ENCODE results near the gene CLOCK.
"Not testable (repeated sequence)": the region's sequence is repeated elsewhere in the genome, so short reads cannot be mapped to it uniquely, and the experiment has no call there.

CLOCK gene

GRCh38 chr4:55546756-55547465 lies at the start of gene CLOCK:
TSS of gene CLOCK (minus strand) at chr4:55546909. CDS start at chr4:55482785, 64,124 bp downstream.
- Histone ChIP-seq H3K4me2 (ENCODE audit: low read length) (peak within 1 kb of the TSS; percentile 81), H4K20me1 (ENCODE audit: insufficient read depth, low read length) (peaks cover 20% of the 10 kb centered on the region), H3K4me1 (ENCODE audit: low read length) (peaks cover 29% of the 10 kb centered on the region), H2AFZ (ENCODE audit: low read depth, low read length) (peak within 1 kb of the TSS; percentile 88), H3K4me3 (ENCODE audit: low read length) (peak within 1 kb of the TSS; percentile 90), H3K79me2 (ENCODE audit: low read length) (peaks cover 40% of the 10 kb centered on the region), H3K27ac (ENCODE audit: low read length) (peak within 1 kb of the TSS; percentile 85), H3K27me3 (ENCODE audit: low read depth, low read length) (peaks cover 10% of the 10 kb centered on the region; the same call in 1 of the 2 replicates), H3K9me3 (ENCODE audit: insufficient read depth, low read length) (no peaks in the 10 kb centered on the region), H3K36me3 (replicated peaks; ENCODE audit: low read depth, low read length) (no peaks in the 10 kb centered on the region), H3K9ac (ENCODE audit: low read length) (peak within 1 kb of the TSS; percentile 93)
- TF ChIP-seq CTCF (IDR thresholded peaks at IDR 0.05; ENCODE audit: low read depth, low read length) (peak; percentile 43), EZH2phosphoT487 (IDR thresholded peaks at IDR 0.05; ENCODE audit: low read depth) (no peak)

GRCh38 chr4:55592014-55592413 lies 45.3 kb upstream of the CLOCK start, which contains the start of gene PDCL2:
TSS of gene PDCL2 (minus strand) at chr4:55592245. CDS start at chr4:55592109, 136 bp downstream.
- H3K36me3 ChIP-seq (replicated peaks; ENCODE audit: low read depth, low read length): no peaks in the 10 kb centered on the region
- no peak within 1 kb of the TSS for H3K4me3 ChIP-seq (ENCODE audit: low read length)
- no peak within 1 kb of the TSS for H2AFZ ChIP-seq (ENCODE audit: low read depth, low read length)
- H3K4me1 ChIP-seq (ENCODE audit: low read length): no peaks in the 10 kb centered on the region
- no peaks in the 10 kb centered on the region for H3K27me3 ChIP-seq (ENCODE audit: low read depth, low read length)
- H3K4me2 ChIP-seq (ENCODE audit: low read length): no peak within 1 kb of the TSS
- no peaks in the 10 kb centered on the region for H3K79me2 ChIP-seq (ENCODE audit: low read length)
- TF ChIP-seq EZH2phosphoT487 (IDR thresholded peaks at IDR 0.05; ENCODE audit: low read depth) (no peak), CTCF (IDR thresholded peaks at IDR 0.05; ENCODE audit: low read depth, low read length) (no peak)
- H4K20me1 ChIP-seq (ENCODE audit: insufficient read depth, low read length): no peaks in the 10 kb centered on the region
- H3K9ac ChIP-seq (ENCODE audit: low read length): no peak within 1 kb of the TSS
- H3K9me3 ChIP-seq (ENCODE audit: insufficient read depth, low read length): no peaks in the 10 kb centered on the region
- H3K27ac ChIP-seq (ENCODE audit: low read length): no peak within 1 kb of the TSS

- H3K4me1 ChIP-seq (ENCODE audit: low read length): no peaks in the 10 kb centered on the region
- no peaks in the 10 kb centered on the region for H3K79me2 ChIP-seq (ENCODE audit: low read length)
- H3K27ac ChIP-seq (ENCODE audit: low read length): no peak overlapping the region
- TF ChIP-seq EZH2phosphoT487 (IDR thresholded peaks at IDR 0.05; ENCODE audit: low read depth): no peak
- TF ChIP-seq CTCF (IDR thresholded peaks at IDR 0.05; ENCODE audit: low read depth, low read length): no peak
- H3K4me2 ChIP-seq (ENCODE audit: low read length): no peak overlapping the region
- no peaks in the 10 kb centered on the region for H3K27me3 ChIP-seq (ENCODE audit: low read depth, low read length)
- no peak overlapping the region for H3K4me3 ChIP-seq (ENCODE audit: low read length)
- H3K9me3 ChIP-seq (ENCODE audit: insufficient read depth, low read length): no peaks in the 10 kb centered on the region
- no peak overlapping the region for H3K9ac ChIP-seq (ENCODE audit: low read length)
- H3K36me3 ChIP-seq (replicated peaks; ENCODE audit: low read depth, low read length): no peaks in the 10 kb centered on the region
- no peaks in the 10 kb centered on the region for H4K20me1 ChIP-seq (ENCODE audit: insufficient read depth, low read length)
- H2AFZ ChIP-seq (ENCODE audit: low read depth, low read length): no peak overlapping the region
These were observed 41.5 kb upstream of the CLOCK start for GRCh38 chr4:55588160-55588559.

- not testable (repeated sequence) for H3K9me3 ChIP-seq (ENCODE audit: insufficient read depth, low read length); H3K4me1 ChIP-seq (ENCODE audit: low read length); H4K20me1 ChIP-seq (ENCODE audit: insufficient read depth, low read length); H3K9ac ChIP-seq (ENCODE audit: low read length); H3K27me3 ChIP-seq (ENCODE audit: low read depth, low read length); H3K79me2 ChIP-seq (ENCODE audit: low read length); H3K27ac ChIP-seq (ENCODE audit: low read length); H3K36me3 ChIP-seq (replicated peaks; ENCODE audit: low read depth, low read length); H3K4me3 ChIP-seq (ENCODE audit: low read length); H2AFZ ChIP-seq (ENCODE audit: low read depth, low read length); H3K4me2 ChIP-seq (ENCODE audit: low read length)
These were observed 36.1 kb upstream of the CLOCK start for GRCh38 chr4:55582773-55583172.

Measured in OCI-LY3 (cell line).